GM18505 (cell line): Measurements from ENCODE around the gene TBC1D5.

Experiments used
- ATAC-seq: cut with Tn5 transposase; IDR thresholded peaks from one replicate; pipeline ENCODE4 v1.9.1; 2021; ENCODE audit not compliant: unreplicated experiment
- POLR2A ChIP-seq: IDR thresholded peaks from 4 replicates; pipeline ENCODE4 v1.6.1; 2011; ENCODE audit warnings: borderline replicate concordance; ENCODE audit not compliant: insufficient read depth, insufficient read length; ENCODE audit errors: extremely low read depth

The TBC1D5 gene

GRCh38 chr3:17342119-17342518 lies 400.3 kb downstream of the TBC1D5 start:
- TF ChIP-seq POLR2A: no peak
- no peak for ATAC-seq

- TF ChIP-seq POLR2A: no peak
- no peak for ATAC-seq
These were observed 401.7 kb downstream of the TBC1D5 start for GRCh38 chr3:17340693-17341092.

GRCh38 chr3:17340261-17340660 lies 402.2 kb downstream of the TBC1D5 start:
- ATAC-seq: no peak

GRCh38 chr3:17339132-17339575 lies 403.3 kb downstream of the TBC1D5 start:
- no peak for TF ChIP-seq POLR2A
- no peak for ATAC-seq

More at GRCh38 chr3:17340261-17340660, 402.2 kb downstream of the TBC1D5 start:
- no peak for TF ChIP-seq POLR2A

- ATAC-seq: no peak
- no peak for TF ChIP-seq POLR2A
These were observed 406.1 kb downstream of the TBC1D5 start for GRCh38 chr3:17336291-17336690.

GRCh38 chr3:17333893-17334292 lies 408.5 kb downstream of the TBC1D5 start:
- TF ChIP-seq POLR2A: no peak
- ATAC-seq: no peak

- TF ChIP-seq POLR2A: no peak
- ATAC-seq: no peak
These were observed 409.0 kb downstream of the TBC1D5 start for GRCh38 chr3:17333446-17333845.

GRCh38 chr3:17330660-17331059 lies 411.8 kb downstream of the TBC1D5 start:
- ATAC-seq: no peak
- no peak for TF ChIP-seq POLR2A

- TF ChIP-seq POLR2A: no peak
- no peak for ATAC-seq
These were observed 412.5 kb downstream of the TBC1D5 start for GRCh38 chr3:17329927-17330326.

GRCh38 chr3:17322106-17322793 lies 420.2 kb downstream of the TBC1D5 start:
- no peak for TF ChIP-seq POLR2A
- ATAC-seq: peak; percentile 58

GRCh38 chr3:17320266-17320665 lies 422.2 kb downstream of the TBC1D5 start:
- no peak for ATAC-seq
- no peak for TF ChIP-seq POLR2A

- no peak for ATAC-seq
- TF ChIP-seq POLR2A: no peak
These were observed 426.5 kb downstream of the TBC1D5 start for GRCh38 chr3:17315897-17316296.

- no peak for ATAC-seq
- no peak for TF ChIP-seq POLR2A
These were observed 428.3 kb downstream of the TBC1D5 start for GRCh38 chr3:17314171-17314570.

GRCh38 chr3:17313746-17314145 lies 428.7 kb downstream of the TBC1D5 start:
- no peak for TF ChIP-seq POLR2A
- ATAC-seq: no peak
